Glomerular visceral epithelial cell (primary cell): ENCODE results near the gene SYT7.
"Not testable (repeated sequence)": the region's sequence is repeated elsewhere in the genome, so short reads cannot be mapped to it uniquely, and the experiment has no call there.

Experiments used
- DNase-seq: peaks from one replicate; pipeline ENCODE4 v3.0.0-alpha.2; 2016; ENCODE audit errors: extremely low spot score

The SYT7 gene

DNA sequence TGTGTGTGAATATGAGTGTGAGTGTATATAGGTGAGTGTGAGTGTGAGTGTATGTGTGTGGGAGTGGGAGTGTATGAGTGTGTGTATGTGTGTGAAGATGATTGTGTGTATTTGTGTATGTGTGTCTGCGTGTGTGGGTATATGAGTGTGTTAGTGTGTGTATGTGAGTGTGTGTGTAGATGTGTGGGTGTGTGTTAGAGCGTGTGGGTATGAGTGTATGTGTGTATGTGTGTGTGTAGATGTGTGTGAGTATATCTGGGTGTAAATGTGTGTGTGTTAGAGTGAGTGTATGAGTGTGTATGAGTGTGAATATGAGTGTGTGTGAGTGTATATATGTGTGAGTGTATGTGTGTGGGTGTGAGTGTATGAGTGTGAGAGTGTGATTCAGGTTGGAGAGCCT is 83.4 kb downstream of the SYT7 start:
- DNase-seq, result no peak

GRCh38 chr11:61496602-61497400 is 84.1 kb downstream of the SYT7 start:
- no peak for DNase-seq

DNA sequence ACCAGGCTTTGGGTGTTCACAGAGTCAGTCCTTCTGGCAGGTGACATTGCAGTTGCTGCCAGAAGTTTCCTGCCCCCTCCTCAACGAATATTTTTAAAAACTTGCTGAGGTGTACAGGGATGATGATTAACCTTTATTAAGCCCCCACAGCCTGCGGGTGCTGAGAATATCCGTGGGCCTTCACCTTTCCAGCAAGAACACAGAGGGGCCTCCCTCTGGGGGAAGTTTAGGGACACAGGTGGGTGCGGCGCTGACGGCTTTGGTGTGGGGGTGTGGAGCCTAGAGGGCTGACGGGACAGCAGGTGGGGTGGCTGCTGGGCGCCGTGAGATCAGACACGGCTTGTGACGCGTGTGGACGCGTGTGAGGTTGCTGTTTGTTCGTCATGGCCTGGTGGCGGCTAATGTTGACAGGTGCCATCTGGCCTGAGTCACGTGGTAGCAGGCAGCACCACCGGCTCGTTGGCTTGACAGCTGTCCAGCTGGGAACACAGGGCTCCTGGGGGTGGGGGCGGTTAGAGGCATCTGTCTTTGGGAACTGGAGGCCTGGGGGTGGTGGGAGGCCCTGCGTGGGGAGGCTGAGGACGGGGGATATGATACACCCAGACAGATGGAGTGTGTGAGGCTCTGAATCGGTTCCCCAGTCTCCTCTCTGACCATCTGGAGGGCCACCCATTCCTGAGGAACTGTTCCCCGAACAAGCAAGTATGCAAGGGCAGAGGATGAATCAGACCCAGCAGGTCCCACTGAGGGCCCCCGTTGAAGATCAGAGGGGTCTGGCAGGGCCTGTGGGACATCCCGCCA is 84.9 kb downstream of the SYT7 start:
- DNase-seq, result no peak

GRCh38 chr11:61494381-61494961 is 86.4 kb downstream of the SYT7 start:
- no peak for DNase-seq

GRCh38 chr11:61491736-61492395 is 89.0 kb downstream of the SYT7 start:
- DNase-seq, result no peak

DNA sequence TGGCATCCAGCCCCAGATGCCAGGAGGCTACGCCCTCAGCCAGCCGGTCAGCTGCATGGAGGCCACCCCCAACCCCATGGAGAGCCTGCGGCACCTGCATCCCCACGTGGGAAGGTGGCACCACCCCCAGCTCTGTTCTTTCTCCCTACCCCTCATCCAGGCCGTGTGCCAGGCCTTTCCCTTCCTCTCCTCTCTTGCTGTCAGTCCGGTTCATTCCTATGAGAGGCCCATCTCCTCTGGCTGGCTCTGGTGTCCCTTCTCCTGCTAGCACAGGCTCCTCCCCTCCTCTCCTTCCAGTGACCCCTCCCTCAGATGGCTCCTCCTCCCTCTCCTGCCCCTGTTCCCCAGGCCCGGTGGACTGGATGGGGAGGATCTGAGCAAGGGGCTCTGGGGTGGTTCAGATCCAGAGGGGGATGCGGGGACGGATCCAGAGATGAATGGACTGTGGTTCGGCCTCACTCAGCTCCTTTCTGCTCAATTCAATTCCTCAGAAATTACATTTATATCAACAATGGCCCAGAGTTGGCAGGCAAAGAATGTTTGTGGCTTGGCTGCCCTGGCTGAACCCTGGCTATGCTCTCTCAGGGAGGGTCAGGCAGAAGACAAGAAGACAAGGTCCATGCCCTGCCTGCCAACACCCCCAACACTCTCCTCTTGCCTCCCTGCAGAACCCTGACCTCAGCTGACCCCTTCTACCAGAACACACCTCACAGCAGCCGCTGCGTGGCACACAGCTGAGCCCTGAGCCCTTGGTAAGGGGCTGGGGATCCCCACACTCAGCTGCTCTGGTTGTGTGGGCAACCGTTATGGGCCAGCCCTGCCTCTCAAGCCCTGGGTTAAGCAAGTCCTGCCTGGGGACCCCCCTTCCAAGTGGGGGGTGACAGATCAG is 90.8 kb downstream of the SYT7 start:
- no peak for DNase-seq

DNA sequence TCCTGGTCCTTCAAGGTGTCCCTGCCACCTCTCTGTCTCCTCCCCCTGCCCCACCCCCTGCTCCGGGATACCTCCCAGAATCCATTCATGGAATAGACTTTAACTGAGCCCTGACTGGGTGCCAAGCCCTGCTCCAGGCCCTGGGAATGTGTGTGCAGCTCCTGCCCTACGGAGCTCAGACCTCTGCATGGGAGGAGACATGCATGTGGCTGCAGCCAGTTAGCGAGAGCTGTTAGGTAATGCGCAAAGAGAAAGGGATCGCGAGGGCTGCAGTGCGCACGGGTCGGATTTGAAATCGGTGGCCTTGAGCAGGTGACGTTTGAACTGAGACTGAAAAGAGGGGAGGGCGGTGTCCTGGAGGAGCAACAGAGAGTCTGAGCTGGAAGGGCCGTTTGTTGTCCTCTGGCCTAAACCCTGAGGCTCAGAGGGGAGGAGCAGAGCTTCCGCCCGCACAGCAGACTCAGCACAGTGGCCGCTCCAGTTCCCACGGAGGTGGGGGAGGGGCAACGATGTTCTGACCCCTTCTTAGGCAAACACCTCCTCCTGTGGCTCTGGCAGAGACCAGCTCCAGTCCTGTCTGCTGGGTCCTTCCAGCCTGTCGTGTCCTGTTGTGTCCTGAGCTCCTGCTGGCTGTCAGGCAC is 92.1 kb downstream of the SYT7 start:
- DNase-seq, result no peak

DNA sequence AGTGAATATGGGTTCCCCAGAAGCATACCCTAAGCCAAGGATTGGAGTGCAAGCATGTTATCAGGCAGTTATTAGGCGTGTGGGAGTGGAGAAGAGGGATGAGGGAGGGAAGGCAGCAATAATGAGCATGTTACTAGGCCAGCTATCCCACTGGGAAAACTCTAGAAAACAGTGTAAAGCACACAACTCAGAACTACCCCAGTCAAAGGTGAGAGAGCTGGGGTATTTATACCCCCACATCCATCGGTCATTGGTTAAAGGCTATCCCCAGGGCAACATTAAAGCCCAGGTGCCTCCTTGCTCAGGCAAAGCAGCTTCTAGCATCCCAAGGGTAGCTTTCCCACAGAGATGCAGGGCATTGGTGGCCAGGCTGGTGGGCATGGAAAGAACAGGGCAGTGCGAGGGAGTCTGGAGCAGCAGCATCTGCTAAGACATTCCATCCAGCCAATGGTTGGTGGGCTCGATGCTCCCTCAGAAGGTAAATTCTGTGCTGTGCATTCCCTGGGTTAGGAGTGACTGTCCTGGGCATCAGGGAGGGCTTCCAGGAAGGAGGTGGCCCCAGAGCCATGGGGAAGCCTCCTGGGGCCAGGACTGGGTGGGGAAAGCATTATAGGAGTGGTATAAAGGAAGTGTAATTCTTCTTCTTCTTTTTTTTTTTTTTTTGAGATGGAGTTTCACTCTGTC is 93.4 kb downstream of the SYT7 start:
- no peak for DNase-seq

- DNase-seq, result peak; percentile 32
These were observed 94.1 kb downstream of the SYT7 start for GRCh38 chr11:61486779-61487178.

DNA sequence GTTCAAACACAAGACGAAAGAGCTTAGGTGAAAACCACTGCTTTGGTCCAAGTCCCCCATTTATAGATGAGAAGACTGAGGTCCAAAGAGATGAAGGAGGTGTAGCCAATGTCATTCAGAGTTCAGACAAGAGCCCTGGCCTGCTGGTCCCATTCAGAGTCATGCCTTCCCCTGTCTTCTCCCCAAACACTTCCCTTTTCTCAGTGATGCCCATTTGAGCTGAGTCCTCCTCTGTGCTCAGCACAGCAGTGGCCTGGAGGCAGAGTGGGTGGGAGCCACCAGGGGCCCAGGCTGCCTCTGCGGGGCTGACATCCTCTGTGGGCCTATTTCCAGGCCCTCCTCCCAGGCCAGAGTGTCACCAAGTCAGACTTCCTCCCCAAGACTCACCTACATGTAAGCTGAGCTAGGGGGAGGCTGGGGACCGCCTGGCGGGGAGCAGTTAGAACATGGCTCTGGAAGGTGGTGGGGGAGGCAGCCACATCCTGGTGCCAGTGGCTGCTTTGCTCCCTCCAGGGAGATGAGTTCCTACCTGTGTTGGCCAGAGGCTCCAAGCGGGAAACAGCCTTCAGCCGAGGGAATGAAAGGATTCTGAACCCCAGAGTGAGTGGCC is 94.8 kb downstream of the SYT7 start:
- no peak for DNase-seq

DNA sequence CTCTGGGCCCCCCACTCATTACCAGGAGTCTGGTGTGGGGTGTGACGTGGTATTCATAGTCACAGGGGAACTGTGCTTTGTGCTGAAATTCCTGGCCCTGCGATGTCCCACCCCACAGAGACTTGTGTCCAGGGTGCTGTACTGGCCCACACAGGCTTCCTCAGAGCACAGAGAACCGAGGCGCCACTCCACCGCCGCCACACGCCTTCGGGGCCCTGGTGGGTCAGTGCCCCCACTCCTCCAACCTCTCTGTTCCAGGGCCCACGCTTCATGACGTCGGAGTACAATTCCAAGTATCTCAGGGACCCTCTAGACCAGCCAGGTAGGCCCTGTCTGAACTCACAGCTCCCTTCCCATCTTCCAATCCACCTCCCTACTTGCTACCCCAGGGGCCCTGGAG is 95.8 kb downstream of the SYT7 start:
- DNase-seq, result no peak

DNA sequence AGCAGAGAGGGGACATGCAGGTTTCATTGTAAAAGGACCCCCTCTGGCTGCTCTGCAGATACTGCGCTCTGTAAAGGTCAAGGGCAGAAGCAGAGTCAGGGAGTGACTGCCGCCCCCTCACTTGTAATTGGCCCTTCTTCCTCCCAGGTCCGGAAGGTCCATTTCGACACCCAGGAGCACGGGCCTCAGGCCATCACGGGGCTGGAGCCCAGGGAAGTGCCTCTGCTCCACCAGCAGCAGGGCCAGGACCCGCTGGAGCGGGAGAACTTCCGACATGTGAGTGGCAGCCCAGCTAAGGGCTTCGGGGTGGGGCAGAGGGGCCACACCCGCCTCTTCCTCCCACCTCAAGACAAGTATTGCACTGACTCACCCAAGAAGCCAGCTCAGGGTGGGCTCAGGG is 96.3 kb downstream of the SYT7 start:
- no peak for DNase-seq

- DNase-seq, result no peak
These were observed 98.4 kb downstream of the SYT7 start for GRCh38 chr11:61482513-61482912.

- DNase-seq, result no peak
These were observed 99.1 kb downstream of the SYT7 start for GRCh38 chr11:61481806-61482205.

DNA sequence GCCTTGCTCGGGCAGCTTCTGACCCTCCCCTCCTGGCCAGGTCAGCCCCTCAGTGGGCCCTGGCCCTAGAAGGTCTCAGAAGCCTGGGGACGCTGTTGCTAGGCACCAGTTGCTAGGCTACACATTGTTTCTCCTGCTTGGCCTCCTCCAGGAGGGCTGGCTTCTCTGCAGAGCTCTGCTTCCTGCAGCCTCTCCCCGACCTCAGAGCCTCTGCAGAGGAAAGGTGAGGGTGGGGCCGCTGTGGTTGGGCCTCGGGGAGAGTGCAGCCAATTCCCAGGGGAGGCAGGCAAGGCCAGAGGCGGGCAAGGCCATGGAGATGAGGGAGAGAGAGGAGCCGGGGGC is 99.9 kb downstream of the SYT7 start:
- DNase-seq, result no peak

DNA sequence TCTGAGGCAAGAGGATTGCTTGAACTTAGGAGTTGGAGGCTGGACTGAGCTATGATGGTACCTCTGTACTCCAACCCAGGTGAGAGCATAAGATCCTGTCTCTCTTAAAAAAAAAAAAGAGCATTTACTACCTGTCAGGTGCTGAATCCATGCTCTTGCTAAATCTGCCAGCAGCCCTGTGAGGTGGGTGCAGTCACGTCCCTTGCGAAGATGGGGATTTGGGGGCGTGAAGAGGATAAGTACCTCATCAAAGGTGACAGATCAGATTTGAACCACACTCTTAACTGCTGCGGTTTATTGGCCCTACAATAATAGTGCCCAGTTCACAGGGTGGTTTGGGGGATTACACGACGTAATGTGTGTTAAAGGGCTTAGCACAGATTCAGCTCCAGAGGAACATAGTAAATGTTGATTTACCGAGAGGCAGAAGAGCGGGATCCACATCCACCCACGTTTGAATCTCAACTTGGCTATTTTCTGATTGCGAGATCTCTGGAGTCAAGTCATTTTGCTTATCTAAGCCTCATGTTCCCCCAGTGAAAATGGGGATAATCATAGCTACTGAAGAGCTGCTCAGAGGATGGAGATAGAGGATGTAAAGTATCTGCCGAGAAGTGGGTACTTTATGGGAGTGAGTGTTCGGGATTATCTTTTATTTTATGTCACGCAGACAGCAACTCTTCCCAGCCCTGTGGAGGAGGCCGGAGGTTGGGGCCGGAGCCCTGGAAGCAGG is 100.4 kb downstream of the SYT7 start:
- no peak for DNase-seq

GRCh38 chr11:61479360-61480058 is 101.4 kb downstream of the SYT7 start:
- not testable (repeated sequence) for DNase-seq

DNA sequence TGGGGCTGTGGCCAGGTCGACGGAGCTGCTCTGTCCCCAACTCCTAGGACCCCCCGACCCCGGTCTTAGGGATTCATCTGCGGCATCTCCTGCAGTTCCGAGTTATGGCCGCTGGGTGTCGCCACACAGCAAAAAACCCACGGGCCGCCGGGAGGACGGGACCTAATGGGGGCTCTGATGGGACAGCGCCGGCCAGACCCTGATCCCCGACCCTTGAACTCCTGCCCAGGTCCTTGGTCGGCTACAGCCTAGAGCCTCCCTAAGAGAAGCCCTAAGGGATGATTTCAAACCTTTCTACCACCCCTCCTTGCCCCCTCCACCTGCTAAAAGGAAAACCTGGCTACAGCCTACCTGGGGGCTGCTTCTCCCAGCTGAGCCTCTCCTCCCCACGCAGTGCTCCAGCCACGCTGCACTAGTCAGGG is 103.1 kb downstream of the SYT7 start:
- DNase-seq, result peak; percentile 34

DNA sequence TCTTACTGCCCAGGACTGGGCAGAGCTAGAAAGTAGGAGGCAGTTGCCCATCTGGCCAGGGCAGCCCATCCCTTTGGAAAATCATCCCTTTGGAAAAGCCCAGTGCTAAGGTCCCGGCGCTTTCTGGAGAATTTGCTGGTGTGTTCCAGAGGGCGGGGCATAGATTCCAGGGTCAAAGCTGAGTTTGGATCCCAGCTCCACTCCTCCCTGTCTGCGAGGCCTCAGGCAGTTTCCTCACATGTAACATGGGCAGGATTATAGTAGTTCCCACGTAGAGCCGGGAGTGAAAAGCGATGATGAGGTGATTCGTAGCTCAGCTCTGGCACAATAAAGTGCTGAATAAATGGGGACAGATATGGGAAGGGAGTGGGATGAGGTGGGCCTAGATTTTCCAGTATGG is 103.8 kb downstream of the SYT7 start:
- no peak for DNase-seq
